GM21515 (cell line): ENCODE data around the gene GALNTL6.
"Not testable (repeated sequence)": the region's sequence is repeated elsewhere in the genome, so short reads cannot be mapped to it uniquely, and the experiment has no call there.

Experiments
- ATAC-seq: cut with Tn5 transposase; IDR thresholded peaks from one replicate; pipeline ENCODE4 v1.9.1; 2021; ENCODE audit not compliant: unreplicated experiment

GALNTL6 gene

DNA sequence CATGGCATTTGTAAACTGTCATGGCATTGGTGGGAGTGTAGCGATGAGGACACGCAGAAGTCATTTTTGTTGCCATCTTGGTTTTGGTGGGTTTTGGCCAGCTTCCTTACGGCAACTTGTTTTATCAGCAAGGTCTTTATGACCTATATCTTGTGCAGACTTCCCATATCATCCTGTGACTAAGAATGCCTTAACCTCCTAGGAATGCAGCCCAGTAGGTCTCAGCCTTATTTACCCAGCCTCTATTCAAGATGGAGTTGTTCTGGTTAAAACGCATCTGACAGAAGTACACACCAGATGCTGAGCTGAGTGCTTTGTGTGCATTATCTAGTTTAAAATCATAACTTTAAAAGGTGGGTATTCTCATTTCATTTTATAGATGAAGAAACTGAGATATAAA lies 1086.7 kb downstream of the GALNTL6 start:
- ATAC-seq, result no peak

DNA sequence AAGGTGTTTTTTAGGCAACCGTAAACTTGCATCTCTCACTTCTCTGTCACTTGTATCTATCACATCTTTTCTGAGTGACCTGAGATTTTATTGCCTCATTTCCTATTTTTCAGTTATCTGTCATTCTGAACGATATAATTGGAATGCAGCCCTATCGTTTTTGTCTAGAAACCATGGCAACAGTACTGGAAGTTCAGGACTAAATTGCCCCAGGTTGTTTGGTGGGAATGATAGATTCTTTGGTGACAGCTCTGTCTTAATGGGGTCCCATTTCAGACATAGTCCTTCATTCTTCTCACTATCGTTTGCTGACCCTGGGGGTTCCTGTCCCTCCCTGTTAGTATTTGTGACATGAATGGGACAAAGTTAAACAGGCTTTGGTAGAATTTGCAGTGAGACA lies 1087.7 kb downstream of the GALNTL6 start:
- no peak for ATAC-seq

- not testable (repeated sequence) for ATAC-seq
Measured at GRCh38 chr4:172912468-172912867, 1099.3 kb downstream of the GALNTL6 start.

GRCh38 chr4:172917403-172917802 lies 1104.2 kb downstream of the GALNTL6 start:
- ATAC-seq, result not testable (repeated sequence)

- no peak for ATAC-seq
Measured at GRCh38 chr4:172919269-172919668, 1106.1 kb downstream of the GALNTL6 start.

GRCh38 chr4:172927096-172927814 lies 1114.1 kb downstream of the GALNTL6 start:
- ATAC-seq, result no peak

- no peak for ATAC-seq
Measured at GRCh38 chr4:172928347-172928746, 1115.1 kb downstream of the GALNTL6 start.

DNA sequence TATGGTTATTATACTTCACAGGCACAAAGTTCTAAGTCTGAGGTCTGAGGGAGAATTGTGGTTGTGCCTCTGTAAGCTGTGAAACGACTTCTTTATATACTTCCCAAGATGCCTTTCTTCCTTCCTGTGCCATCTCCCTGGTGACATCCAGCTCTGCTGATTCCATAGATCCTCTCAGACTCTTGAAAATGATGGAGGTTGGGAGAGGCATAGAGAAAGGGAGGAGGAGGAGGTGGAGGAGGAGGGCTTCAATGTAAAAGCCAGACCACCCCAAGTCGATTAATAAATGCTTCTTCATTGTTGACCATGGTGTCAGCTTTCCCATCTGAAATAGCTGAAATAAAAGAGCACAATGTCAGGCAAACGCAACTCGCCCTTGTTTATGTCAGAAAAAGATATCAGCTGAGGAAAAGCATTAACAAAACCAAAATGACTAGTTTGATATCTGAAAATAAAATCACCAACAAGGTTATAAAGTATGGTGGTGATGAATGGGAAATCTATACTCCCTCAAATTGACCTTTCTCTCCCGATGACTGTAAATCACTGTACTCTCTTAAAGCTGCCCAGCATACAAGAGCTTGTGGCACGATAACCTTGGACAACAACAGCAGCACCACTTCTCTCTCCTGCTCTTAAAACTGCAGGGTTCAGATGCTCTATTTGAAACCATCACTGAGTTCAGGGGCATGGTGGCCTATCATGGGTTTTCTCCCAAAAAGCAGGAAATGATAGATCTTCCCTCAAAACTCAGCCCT lies 1125.0 kb downstream of the GALNTL6 start:
- no peak for ATAC-seq

DNA sequence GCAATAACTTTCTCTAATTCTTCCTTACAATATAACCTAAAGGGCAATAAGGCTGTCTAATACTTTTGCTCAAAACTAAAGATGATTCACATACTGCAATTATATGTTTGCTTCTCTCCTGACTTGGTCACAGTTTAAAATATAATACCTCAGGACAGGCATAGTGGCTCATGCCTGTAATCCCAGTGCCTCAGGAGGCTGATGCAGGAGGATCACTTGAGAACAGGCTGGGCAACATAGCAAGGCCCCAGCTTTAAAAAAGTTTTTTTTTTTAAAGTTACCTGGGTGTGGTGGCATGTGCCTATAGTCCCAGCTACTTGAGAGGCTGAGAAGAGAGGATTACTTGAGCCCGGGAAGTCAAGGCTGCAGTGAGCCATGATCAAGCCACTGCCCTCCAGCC lies 1125.7 kb downstream of the GALNTL6 start:
- no peak for ATAC-seq

DNA sequence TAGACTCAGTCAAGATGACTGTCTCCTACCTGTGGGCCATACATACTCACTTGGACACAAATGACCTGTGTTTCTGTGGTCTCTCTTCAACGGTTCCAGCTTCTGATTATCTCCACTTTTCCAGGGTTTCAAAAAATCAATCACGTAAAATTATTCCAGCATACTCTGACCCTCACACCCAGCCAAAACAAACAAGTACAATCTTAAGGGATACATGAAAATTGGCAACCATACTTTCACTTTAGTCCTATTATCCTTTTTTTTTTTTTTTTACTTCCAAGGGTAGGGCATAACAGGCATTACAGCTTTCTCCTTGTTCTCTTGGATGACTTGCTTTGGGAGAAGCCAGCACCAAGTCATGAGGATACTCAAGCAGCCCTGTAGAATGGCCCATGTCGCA lies 1129.6 kb downstream of the GALNTL6 start:
- no peak for ATAC-seq

DNA sequence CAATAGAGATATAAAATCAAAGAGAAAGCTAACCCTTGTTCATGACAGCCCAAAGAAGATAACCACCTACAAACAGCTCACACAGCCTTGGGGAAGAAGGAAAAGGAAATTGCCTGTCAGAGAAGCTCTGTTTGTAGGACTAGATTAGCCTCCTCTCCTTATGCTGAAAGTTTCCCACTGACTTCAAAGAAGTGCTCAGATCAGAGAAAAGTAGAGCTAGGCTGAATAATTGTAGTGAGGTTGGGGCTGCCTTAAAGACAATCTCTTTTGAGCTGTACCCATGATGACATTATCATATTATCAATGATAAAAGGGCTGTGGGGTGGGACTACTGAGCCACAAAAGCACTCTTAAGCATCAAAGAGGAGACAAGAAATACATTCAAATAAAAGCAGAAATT lies 1132.4 kb downstream of the GALNTL6 start:
- ATAC-seq, result no peak

DNA sequence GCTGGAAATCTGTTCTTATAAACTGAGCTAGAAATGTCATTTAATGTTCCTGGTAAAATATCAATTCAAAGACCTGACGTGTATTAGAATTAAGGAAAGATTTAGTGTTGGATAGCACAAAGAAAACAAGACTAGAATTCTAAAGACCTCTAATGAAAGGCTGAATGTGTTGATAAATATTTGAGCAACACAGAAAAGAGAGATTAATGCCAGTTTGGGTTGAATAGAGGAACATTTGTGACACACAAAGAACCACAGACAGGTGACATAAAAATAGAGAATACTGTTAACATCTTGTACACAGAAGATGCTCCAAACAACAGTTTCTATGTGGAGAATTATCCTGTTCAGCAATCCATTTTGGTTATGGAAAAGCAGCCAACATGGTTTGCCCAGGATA lies 1133.3 kb downstream of the GALNTL6 start:
- ATAC-seq, result no peak

DNA sequence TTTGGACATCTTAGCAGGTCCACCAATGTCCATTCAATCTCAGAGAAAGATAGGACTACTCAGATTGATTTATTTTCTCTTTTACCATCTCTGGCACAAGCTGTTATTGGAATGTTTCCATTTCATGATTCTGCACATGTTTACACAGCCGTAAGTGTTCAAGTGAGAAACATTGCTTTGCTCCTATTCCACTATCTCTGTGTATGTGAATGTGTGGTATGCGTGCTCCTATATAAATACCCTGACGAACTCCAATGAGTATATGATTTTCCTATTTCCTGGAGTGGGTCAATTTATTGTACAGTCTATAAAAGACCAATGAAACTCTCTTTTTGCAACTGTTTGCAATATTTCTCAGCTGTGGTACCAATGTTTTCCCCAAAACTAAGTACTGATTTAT lies 1134.4 kb downstream of the GALNTL6 start:
- no peak for ATAC-seq

- no peak for ATAC-seq
Measured at GRCh38 chr4:172950990-172951389, 1137.8 kb downstream of the GALNTL6 start.

DNA sequence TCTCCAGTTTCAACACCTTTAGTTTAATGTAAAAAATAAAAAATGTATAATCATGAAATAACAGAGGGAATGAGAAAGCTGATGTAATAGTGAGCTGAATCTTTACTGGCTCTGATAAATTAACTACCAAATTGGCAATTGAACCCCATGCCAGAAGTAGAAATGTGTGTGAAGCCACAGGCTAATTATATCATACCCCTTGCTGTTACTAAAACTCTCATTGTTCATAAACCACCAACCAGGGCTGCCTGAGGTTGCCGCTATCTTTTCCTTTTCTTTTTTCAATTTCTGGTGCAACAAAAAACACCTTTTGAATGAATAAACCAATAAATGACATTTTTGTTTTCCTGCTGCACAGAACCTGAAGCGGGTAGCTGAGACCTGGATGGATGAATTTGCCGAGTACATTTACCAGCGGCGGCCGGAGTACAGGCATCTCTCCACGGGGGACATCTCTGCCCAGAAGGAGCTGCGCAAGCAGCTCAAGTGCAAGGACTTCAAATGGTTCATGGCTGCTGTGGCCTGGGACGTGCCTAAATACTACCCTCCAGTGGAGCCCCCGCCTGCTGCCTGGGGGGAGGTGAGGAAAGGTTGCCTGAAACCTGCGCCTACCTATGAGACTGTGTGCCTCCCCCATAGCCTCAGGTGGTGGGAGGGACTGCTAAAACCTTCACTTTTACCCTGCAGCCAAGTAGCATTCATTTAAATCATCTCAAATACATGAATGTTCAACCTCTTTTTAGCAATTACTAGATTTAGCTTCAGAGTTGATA lies 1138.7 kb downstream of the GALNTL6 start:
- ATAC-seq, result no peak

GRCh38 chr4:172953896-172954568 lies 1140.8 kb downstream of the GALNTL6 start:
- no peak for ATAC-seq

GRCh38 chr4:172956340-172956739 lies 1143.1 kb downstream of the GALNTL6 start:
- not testable (repeated sequence) for ATAC-seq

DNA sequence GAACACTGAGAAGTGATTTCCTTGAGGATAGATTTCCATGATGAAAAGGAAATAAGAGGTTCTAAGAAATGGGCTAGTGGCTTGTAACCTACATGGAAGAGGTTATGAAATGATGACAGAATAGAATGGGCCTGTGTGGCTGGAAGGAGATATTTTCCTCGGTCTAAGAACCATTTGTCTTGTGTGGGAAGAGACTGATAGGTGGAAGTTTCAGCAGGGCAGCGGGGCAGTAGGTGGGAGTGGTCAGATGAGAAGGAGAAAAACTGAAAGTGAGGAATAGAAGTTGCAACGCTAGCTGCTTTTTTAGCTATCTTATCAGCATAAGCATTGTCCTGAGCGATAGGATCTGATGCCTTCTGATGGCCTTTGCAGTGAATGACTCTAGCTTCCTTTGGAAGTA lies 1144.0 kb downstream of the GALNTL6 start:
- ATAC-seq, result no peak

DNA sequence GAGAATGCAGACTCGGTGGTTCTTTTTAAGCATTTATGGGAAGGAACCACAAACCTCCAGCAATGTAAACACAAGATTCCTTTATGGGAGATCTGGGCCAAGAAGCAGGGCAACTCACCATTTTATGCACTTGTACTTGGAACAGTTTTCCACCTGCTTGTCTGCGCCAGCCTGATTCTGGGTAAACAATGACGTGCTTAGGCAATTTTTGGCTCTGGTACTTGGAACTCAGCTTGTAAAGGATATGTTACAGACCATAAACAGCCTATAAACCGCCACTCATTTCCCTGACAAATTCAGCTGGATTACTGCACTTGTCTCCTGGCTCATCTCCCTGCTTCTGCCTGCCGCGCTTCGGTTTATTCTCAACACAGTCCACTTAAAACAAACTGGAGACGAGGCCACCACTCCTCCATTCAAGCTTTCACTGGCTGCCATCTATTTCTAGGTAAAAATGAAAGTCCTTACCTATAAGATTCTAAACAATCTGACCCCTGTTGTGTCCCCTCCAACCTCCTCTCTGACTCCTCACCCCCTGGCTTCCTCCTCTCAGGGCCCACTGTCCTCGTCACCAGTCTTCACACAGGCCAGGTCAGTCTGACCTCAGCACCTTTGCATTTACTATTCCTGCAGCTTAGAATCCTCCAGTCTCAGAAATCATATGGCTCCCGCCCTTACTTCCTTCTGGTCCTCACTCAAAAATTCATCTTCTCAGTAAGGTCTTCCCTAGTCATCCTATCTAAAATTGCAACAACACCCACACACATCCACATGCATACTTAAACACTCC lies 1149.6 kb downstream of the GALNTL6 start:
- ATAC-seq, result no peak

GRCh38 chr4:172963498-172964294 lies 1150.5 kb downstream of the GALNTL6 start:
- no peak for ATAC-seq
